LNCAP (cell line): ENCODE data around the gene RMP24.

ENCODE experiments used
- CTCF ChIP-seq: fragments of 450-650 bp; IDR thresholded peaks from 2 replicates; pipeline ENCODE4 v1.5.1; 2017; ENCODE audit warnings: mild to moderate bottlenecking

The RMP24 gene

GRCh38 chr18:36012891-36013290, 40.4 kb downstream of the RMP24 start:
- no peak for TF ChIP-seq CTCF

- TF ChIP-seq CTCF = no peak
These were observed 43.1 kb downstream of the RMP24 start for GRCh38 chr18:36015629-36016028.

DNA sequence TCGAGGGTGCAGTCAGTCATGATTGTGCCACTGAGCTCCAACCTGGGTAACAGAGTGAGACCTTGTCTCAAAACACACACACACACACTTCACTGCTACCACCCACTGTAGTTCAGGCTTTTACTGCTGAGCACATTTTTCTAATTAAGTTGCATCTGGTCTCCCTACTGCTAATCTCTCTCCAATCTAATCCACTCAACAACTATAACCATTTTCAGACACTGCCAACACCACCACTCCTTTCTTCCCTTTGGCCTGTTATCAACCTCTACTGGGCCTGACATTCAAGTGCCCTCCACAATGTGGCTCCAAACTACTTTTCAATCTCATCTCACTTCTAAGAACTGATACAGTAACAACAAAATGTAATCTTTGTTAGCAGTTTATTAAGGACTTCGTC, 44.8 kb downstream of the RMP24 start:
- no peak for TF ChIP-seq CTCF

DNA sequence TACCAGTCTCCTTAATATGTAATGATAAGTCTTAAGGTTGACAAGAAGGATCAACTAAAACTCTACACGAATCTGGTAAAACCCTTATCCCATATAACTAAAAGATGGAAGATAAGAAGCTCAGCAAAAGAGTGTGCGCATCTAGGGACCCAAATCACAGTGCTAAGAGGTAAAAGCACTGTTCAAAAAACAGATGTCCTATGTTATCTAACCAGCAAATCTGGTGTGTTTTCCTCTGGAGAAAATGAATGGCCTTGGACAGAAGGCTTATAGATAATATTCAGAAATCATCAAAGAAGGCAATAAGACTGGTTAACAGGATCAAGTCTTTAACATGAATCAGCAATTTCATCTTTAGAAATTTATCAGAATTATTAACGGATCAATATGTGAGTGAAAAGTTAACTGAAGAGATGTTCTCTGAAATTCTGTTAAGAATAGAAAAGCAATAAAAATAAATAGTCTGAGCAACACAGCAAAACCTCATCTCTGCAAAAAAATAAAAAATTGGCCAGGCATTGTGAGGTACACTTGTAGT, 47.8 kb downstream of the RMP24 start:
- no peak for TF ChIP-seq CTCF

- TF ChIP-seq CTCF = no peak
These were observed 50.9 kb downstream of the RMP24 start for GRCh38 chr18:36023336-36023735.

- no peak for TF ChIP-seq CTCF
These were observed 52.5 kb downstream of the RMP24 start for GRCh38 chr18:36025025-36025424.

DNA sequence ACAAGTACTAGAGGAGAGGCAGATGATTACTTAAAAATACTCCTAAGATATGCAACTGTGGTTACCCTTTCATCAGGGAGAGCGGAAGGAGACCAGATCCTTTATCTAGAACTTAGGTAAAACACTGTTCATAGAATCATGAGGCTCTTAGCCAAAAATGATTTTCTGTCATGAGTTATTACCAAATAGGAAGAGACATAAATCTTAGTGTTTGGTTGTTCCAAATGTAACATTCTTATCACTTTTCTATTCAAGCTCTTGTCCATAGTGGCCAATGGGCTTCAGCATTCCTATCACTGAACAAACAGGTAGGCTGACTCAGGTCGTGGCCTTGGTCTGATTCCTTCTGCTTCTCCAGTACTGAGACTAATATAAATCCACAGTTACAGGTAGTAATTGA, 56.4 kb downstream of the RMP24 start:
- TF ChIP-seq CTCF = no peak
